Tibial nerve (tissue), 4 donors: Measurements from ENCODE around the gene MSH3. TPM values are rescaled to one million over a fixed set of nuclear protein-coding genes. Genes with fewer than 3 reads are reported as not detected.

ENCODE experiments used
- DNase-seq, 2 donors: peaks; one replicate each; pipeline ENCODE4 v3.0.0-alpha.2; 2019; ENCODE audit warnings: low spot score in 2 of 2
- H3K27ac ChIP-seq, 4 donors: fragments of 200-600 bp; sonication (generic) in 3 of 4; one replicate each; pipeline ENCODE4 v1.5.1; 2017 to 2019; ENCODE audit warnings: mild to moderate bottlenecking in 1 of 4
- H3K27me3 ChIP-seq, 2 donors: fragments of 200-600 bp; sonication (generic) in 1 of 2; one replicate each; pipeline versions ENCODE4 v1.5.1 to v1.6.0; 2017 to 2019
- H3K36me3 ChIP-seq, 3 donors: fragments of 200-600 bp; sonication (generic); one replicate each; pipeline ENCODE4 v1.5.1; 2018 to 2019
- H3K4me1 ChIP-seq, 4 donors: fragments of 200-600 bp; sonication (generic) in 3 of 4; one replicate each; pipeline ENCODE4 v1.5.1; 2017 to 2019
- H3K4me3 ChIP-seq, 4 donors: fragments of 200-600 bp; sonication (generic) in 3 of 4; one replicate each; pipeline ENCODE4 v1.5.1; 2017 to 2019; ENCODE audit warnings: mild to moderate bottlenecking in 1 of 4, moderate library complexity in 1 of 4
- H3K9me3 ChIP-seq, 4 donors: fragments of 200-600 bp; sonication (generic) in 3 of 4; one replicate each; pipeline ENCODE4 v1.5.1; 2017 to 2019
- CTCF ChIP-seq, 5 experiments: fragments of 200-600 bp in 3 of 5; fragments of 450-650 bp in 2 of 5; sonication (generic) in 3 of 5; IDR thresholded peaks; one replicate each; pipeline ENCODE4 v1.5.1; 2016 to 2019; ENCODE audit warnings: antibody characterized with exemption in 5 of 5, mild to moderate bottlenecking in 3 of 5, moderate library complexity in 2 of 5
- EP300 ChIP-seq, 2 donors: sonication (generic); formaldehyde crosslinking; IDR thresholded peaks; one replicate each; pipeline ENCODE4 v1.6.1; 2017; ENCODE audit warnings: antibody characterized with exemption in 2 of 2, mild to moderate bottlenecking in 1 of 2
- POLR2A ChIP-seq, 2 donors: fragments of 450-650 bp; IDR thresholded peaks; one replicate each; pipeline ENCODE4 v1.6.1; 2017; ENCODE audit warnings: antibody characterized with exemption in 2 of 2, mild to moderate bottlenecking in 2 of 2, moderate library complexity in 2 of 2
- WGBS, 2 donors: methylation state at CpG; one replicate each; pipeline ENCODE4 v1.1.5; 2018; 5-methylcytosine and 5-hydroxymethylcytosine counted together
- total RNA-seq, 4 donors: library from RNA; depleted of rRNA; stranded (reverse); fragments of >200 nt; gene quantifications; one replicate each; pipeline ENCODE4 v1.1.0, GENCODE V29; 2016

Gene MSH3
- total RNA-seq, 4 donors from 2014 or later, result 8.8 to 16.8 (median 12.4) TPM

DNA sequence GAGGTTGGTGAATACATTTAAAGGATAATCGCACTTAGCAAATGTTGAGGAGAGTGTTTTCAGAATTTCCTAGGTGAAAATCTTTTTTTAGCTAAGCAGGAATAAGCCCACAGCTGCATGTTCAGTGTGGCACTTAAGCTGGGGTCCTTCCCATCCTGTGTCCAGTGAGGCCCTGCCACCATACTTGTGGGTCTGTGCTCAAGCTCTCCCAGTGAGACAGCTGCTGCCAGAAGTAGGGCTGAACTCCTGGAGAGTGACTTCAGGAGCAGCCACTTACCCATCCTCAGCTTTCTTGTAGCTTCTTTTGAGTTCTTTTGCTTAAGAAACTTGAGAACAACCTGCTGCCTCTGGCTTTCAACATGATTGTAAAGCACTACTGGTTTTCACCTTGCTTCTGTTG, 110.3 kb downstream of the MSH3 start:
- H3K27ac ChIP-seq, result no peak overlapping the region
- H3K4me3 ChIP-seq, result no peak overlapping the region
- no peaks in the 10 kb centered on the region for H3K27me3 ChIP-seq
- DNase-seq, result no peak
- TF ChIP-seq POLR2A (IDR thresholded peaks at IDR 0.05), result no peak
- no peak for TF ChIP-seq CTCF (IDR thresholded peaks at IDR 0.05)
- TF ChIP-seq EP300 (IDR thresholded peaks at IDR 0.05), result no peak
- H3K9me3 ChIP-seq, result no peaks in the 10 kb centered on the region
- 100% methylated on average over 1 of the region's 1 CpG for WGBS, 2 donors
- H3K4me1 ChIP-seq, result no peaks in the 10 kb centered on the region
- H3K36me3 ChIP-seq, result peaks cover 0 to 28% (median 0%) of the 10 kb centered on the region in 3 donors

DNA sequence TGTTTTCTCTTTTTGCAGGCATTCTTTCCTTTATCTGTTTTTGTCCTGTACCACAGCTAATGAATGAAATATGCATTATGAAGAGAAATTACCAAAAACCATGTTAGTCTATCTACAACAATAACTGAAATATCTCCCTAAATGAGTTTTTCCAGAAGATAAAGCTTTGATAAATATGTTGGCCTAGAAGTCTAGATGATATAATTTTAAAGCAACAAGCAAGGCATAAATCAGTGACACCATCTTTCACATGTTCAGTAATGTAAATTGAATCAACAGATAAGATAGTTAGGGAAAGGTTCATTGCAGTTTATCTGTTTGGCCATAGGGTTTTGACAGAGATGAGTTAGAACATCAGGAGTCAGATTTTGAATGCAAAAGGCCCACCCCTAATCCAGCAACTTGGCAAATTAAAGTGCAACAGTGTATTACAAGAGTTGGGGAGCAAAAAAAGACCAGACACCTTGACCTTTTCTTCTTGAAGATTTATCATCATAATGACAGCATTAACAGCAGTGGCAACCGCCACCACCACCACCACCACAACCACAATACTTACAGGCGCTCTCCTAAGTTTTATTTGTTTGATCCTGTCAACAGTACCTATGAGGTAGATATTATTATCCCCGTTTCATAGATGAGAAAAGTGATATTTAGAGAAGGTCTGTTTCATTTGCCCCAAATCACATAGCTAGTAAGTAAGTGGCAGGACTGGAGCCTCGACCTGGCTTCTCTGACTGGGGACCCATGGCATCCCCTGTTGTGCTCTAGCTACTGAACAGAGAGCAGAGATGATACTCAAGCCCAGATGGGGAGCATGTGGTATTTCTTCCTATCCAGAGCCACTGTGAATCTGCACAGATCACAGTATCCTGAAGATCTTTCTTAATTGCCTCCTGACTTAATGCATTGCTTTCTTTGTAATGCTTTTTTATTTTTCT, 123.2 kb downstream of the MSH3 start:
- H3K36me3 ChIP-seq, result peaks cover 0 to 30% (median 0%) of the 10 kb centered on the region in 3 donors
- H3K4me1 ChIP-seq, result no peaks in the 10 kb centered on the region
- DNase-seq, result no peak
- TF ChIP-seq EP300 (IDR thresholded peaks at IDR 0.05), result no peak
- TF ChIP-seq POLR2A (IDR thresholded peaks at IDR 0.05), result no peak
- TF ChIP-seq CTCF (IDR thresholded peaks at IDR 0.05), result no peak
- no peak overlapping the region for H3K27ac ChIP-seq
- H3K9me3 ChIP-seq, result no peaks in the 10 kb centered on the region
- WGBS, 2 donors, result 94 to 95% methylated on average over 4 of the region's 4 CpGs
- H3K4me3 ChIP-seq, result no peak overlapping the region
- H3K27me3 ChIP-seq, result no peaks in the 10 kb centered on the region

DNA sequence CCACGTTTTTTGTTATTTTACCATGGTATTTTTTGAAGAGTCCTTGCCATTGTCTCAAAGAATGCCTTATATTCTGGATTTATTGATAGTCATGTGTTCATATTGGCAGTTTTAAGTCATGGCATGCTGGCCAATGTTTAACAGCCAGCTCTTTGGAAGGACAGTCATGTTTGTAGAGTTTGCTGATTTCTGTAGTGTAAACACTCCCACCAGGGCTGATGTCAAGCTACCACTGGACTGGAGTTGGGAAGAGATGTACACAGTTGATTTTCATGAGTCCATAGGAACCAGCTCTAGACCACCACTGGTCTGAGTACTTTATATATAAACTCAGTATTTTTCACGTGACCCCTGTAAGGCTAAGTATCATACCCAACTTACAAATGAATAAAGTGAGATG, 125.6 kb downstream of the MSH3 start:
- 95 to 96% methylated on average over 2 of the region's 2 CpGs for WGBS, 2 donors
- no peak overlapping the region for H3K27ac ChIP-seq
- TF ChIP-seq CTCF (IDR thresholded peaks at IDR 0.05), result no peak
- no peak for TF ChIP-seq POLR2A (IDR thresholded peaks at IDR 0.05)
- no peak for TF ChIP-seq EP300 (IDR thresholded peaks at IDR 0.05)
- DNase-seq, result no peak
- peaks cover 0 to 30% (median 0%) of the 10 kb centered on the region in 3 donors for H3K36me3 ChIP-seq
- no peaks in the 10 kb centered on the region for H3K4me1 ChIP-seq
- H3K9me3 ChIP-seq, result no peaks in the 10 kb centered on the region
- H3K4me3 ChIP-seq, result no peak overlapping the region
- H3K27me3 ChIP-seq, result no peaks in the 10 kb centered on the region

- Histone ChIP-seq H3K27me3 (no peaks in the 10 kb centered on the region), H3K36me3 (peaks cover 0 to 30% (median 0%) of the 10 kb centered on the region in 3 donors), H3K9me3 (no peaks in the 10 kb centered on the region), H3K4me1 (no peaks in the 10 kb centered on the region), H3K4me3 (no peak overlapping the region), H3K27ac (no peak overlapping the region)
- no peak for DNase-seq
- TF ChIP-seq EP300 (IDR thresholded peaks at IDR 0.05) (no peak), CTCF (IDR thresholded peaks at IDR 0.05) (no peak), POLR2A (IDR thresholded peaks at IDR 0.05) (no peak)
- 93 to 95% methylated on average over 8 of the region's 8 CpGs for WGBS, 2 donors
These were observed 126.4 kb downstream of the MSH3 start for GRCh38 chr5:80780761-80781285.

- Histone ChIP-seq H3K36me3 (peaks cover 0 to 30% (median 0%) of the 10 kb centered on the region in 3 donors), H3K4me1 (no peaks in the 10 kb centered on the region), H3K9me3 (no peaks in the 10 kb centered on the region), H3K27ac (no peak overlapping the region), H3K4me3 (no peak overlapping the region), H3K27me3 (no peaks in the 10 kb centered on the region)
- TF ChIP-seq POLR2A (IDR thresholded peaks at IDR 0.05) (no peak), EP300 (IDR thresholded peaks at IDR 0.05) (no peak), CTCF (IDR thresholded peaks at IDR 0.05) (no peak)
- WGBS, 2 donors, result 83 to 92% methylated on average over 1 of the region's 1 CpG
- no peak for DNase-seq
These were observed 126.9 kb downstream of the MSH3 start for GRCh38 chr5:80781356-80781755.
